ENCODE data around the gene MEGF9. TPM values are rescaled to one million over a fixed set of nuclear protein-coding genes. Genes with fewer than 3 reads are reported as not detected.

The MEGF9 gene
- total and polyA plus RNA-seq, 2 donors (not counting 3 experiments of a cell fraction or from before 2014, with no cell fraction given): 4.0 to 13.0 TPM

Other genes starting within 250 kb of the MEGF9 start
- gene CDK5RAP2, start 134.3 kb downstream of the MEGF9 start, total RNA-seq: 53.5 and 56.7 TPM in 2 replicates
- gene CDK5RAP2, start 134.3 kb downstream of the MEGF9 start, polyA plus RNA-seq: 17.0 and 17.5 TPM in 2 replicates
- gene FBXW2, start 78.9 kb upstream of the MEGF9 start, total RNA-seq: 70.2 and 72.3 TPM in 2 replicates
- gene FBXW2, start 78.9 kb upstream of the MEGF9 start, polyA plus RNA-seq: 23.9 and 32.5 TPM in 2 replicates
- gene PSMD5, start 128.5 kb upstream of the MEGF9 start, total RNA-seq: 62.2 and 70.2 TPM in 2 replicates
- gene PSMD5, start 128.5 kb upstream of the MEGF9 start, polyA plus RNA-seq: 15.9 and 20.4 TPM in 2 replicates
- 138 and 153 TPM in 2 replicates for gene PHF19, start 162.7 kb upstream of the MEGF9 start, total RNA-seq
- 101 and 102 TPM in 2 replicates for gene PHF19, start 162.7 kb upstream of the MEGF9 start, polyA plus RNA-seq
- 1.4 and 2.0 TPM in 2 replicates for gene TRAF1, start 212.3 kb upstream of the MEGF9 start, total RNA-seq
- gene TRAF1, start 212.3 kb upstream of the MEGF9 start, polyA plus RNA-seq: 2.6 and 2.8 TPM in 2 replicates